Colonic mucosa (tissue), 4 donors: ENCODE results near the gene PIPOX. TPM values are rescaled to one million over a fixed set of nuclear protein-coding genes. Genes with fewer than 3 reads are reported as not detected.

Experiments
- DNase-seq: peaks from one replicate; pipeline ENCODE4 v3.0.0-alpha.2; 2020
- H3K27ac ChIP-seq: fragments of 200-600 bp; one replicate; pipeline ENCODE4 v1.8.0; 2021
- H3K27me3 ChIP-seq: fragments of 200-600 bp; one replicate; pipeline ENCODE4 v1.8.0; 2021
- H3K36me3 ChIP-seq: fragments of 200-600 bp; one replicate; pipeline ENCODE4 v1.8.0; 2021
- H3K4me1 ChIP-seq: fragments of 200-600 bp; one replicate; pipeline ENCODE4 v1.8.0; 2021; ENCODE audit warnings: mild to moderate bottlenecking
- H3K4me3 ChIP-seq: fragments of 200-600 bp; one replicate; pipeline ENCODE4 v1.8.0; 2021
- H3K9ac ChIP-seq, 2 donors: one replicate each; pipeline ENCODE4 v1.7.0; 2013; ENCODE audit warnings: control low read depth in 2 of 2, low read depth in 2 of 2, low read length in 2 of 2
- H3K9me3 ChIP-seq: fragments of 200-600 bp; one replicate; pipeline ENCODE4 v1.8.0; 2021
- CTCF ChIP-seq: fragments of 200-600 bp; IDR thresholded peaks from one replicate; pipeline ENCODE4 v1.8.0; 2022; ENCODE audit warnings: antibody characterized with exemption, mild to moderate bottlenecking
- intact Hi-C: fragments of 100-400 bp; cut with DNase I; formaldehyde crosslinking; loops from one replicate; pipeline ENCODE4 v1.14.1; 2022
- total RNA-seq, 2 donors: library from RNA; stranded (reverse); fragmentation: NEBNext Ultra II Directional in 1 of 2; extraction: Animal tissue kit (Norgen Biotek cat#: 25700) in 1 of 2; gene quantifications; one replicate each; pipeline ENCODE4 v1.2.1, GENCODE V29; 2021
- donor health status: healthy.
- donor health status: DM: no; HTN: no; CAD: no.
- donor health status: DM: no; HTN: no; CAD: no.

The PIPOX gene
- total RNA-seq, 2 donors from 2014 or later, result 0.90 to 1.4 TPM

DNA sequence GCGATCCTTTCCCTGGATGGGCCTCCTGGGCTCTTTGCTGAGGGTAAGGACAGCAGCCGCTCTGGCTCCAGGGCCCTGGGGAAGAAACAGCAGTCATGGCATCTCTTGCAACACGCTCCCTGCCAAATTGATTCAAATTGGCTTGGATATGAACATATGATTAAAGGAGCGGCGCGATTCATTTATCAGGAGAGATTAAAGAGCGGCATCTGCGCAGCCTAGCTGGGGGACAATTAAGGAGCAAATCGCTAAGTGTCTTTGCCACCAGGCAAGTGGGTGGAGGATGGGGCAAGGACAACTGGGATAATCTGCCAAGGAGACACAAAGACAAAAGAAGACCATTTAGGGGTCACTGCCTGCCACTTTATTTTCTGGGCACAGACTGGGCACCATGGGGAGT lies 27.8 kb downstream of the PIPOX start:
- Histone ChIP-seq H3K4me1 (no peaks in the 10 kb centered on the region), H3K36me3 (no peaks in the 10 kb centered on the region), H3K4me3 (no peak overlapping the region), H3K27ac (no peak overlapping the region), H3K9ac (no peak overlapping the region), H3K9me3 (no peaks in the 10 kb centered on the region), H3K27me3 (no peaks in the 10 kb centered on the region)
- TF ChIP-seq CTCF, result no peak
- no peak for DNase-seq
- intact Hi-C loops, result no loop called here

DNA sequence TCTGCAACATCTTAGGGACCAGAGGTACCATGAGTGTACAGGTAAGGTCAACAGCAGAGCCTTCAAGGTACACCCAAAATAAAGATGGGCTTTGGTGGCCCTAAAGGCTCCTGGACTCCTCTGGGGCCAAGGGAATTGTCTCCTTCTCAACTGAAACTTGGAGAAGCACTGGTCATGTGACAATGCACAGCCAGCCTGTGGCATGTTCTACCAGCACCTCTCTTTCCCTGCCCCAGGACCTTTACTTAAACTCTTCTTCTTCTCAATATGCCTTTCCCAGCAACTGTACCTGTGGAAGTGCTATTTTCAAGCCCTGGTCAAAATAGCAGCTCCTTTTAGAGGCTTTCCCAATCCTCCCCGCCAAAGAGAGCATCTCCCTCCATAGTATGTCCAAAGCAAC lies 28.4 kb downstream of the PIPOX start:
- Histone ChIP-seq H3K27ac (no peak overlapping the region), H3K9ac (no peak overlapping the region), H3K27me3 (no peaks in the 10 kb centered on the region), H3K4me3 (no peak overlapping the region), H3K9me3 (no peaks in the 10 kb centered on the region), H3K4me1 (no peaks in the 10 kb centered on the region), H3K36me3 (no peaks in the 10 kb centered on the region)
- no peak for DNase-seq
- intact Hi-C loops, result no loop called here
- no peak for TF ChIP-seq CTCF

- no peak for DNase-seq
- no peaks in the 10 kb centered on the region for H3K27me3 ChIP-seq
- H3K27ac ChIP-seq, result no peak overlapping the region
- no peak overlapping the region for H3K9ac ChIP-seq
- intact Hi-C loops, result no loop called here
- H3K4me1 ChIP-seq, result no peaks in the 10 kb centered on the region
- no peaks in the 10 kb centered on the region for H3K36me3 ChIP-seq
- H3K9me3 ChIP-seq, result no peaks in the 10 kb centered on the region
- no peak for TF ChIP-seq CTCF
- no peak overlapping the region for H3K4me3 ChIP-seq
Observed at GRCh38 chr17:29073045-29073444, 30.1 kb downstream of the PIPOX start.

GRCh38 chr17:29073520-29073919 lies 30.6 kb downstream of the PIPOX start:
- TF ChIP-seq CTCF, result no peak
- intact Hi-C loops, result no loop called here
- no peaks in the 10 kb centered on the region for H3K4me1 ChIP-seq
- H3K27ac ChIP-seq, result no peak overlapping the region
- no peak for DNase-seq
- H3K36me3 ChIP-seq, result no peaks in the 10 kb centered on the region
- no peaks in the 10 kb centered on the region for H3K9me3 ChIP-seq
- no peaks in the 10 kb centered on the region for H3K27me3 ChIP-seq
- no peak overlapping the region for H3K9ac ChIP-seq
- H3K4me3 ChIP-seq, result no peak overlapping the region

- Histone ChIP-seq H3K4me1 (no peaks in the 10 kb centered on the region), H3K27ac (no peak overlapping the region), H3K9me3 (no peaks in the 10 kb centered on the region), H3K27me3 (no peaks in the 10 kb centered on the region), H3K36me3 (no peaks in the 10 kb centered on the region), H3K4me3 (no peak overlapping the region), H3K9ac (no peak overlapping the region)
- intact Hi-C loops, result no loop called here
- no peak for TF ChIP-seq CTCF
- DNase-seq, result no peak
Observed at GRCh38 chr17:29074488-29074887, 31.5 kb downstream of the PIPOX start.

GRCh38 chr17:29076087-29076486 lies 33.1 kb downstream of the PIPOX start:
- no peak for TF ChIP-seq CTCF
- no peaks in the 10 kb centered on the region for H3K27me3 ChIP-seq
- no peak overlapping the region for H3K27ac ChIP-seq
- intact Hi-C loops, result no loop called here
- H3K9me3 ChIP-seq, result no peaks in the 10 kb centered on the region
- no peak overlapping the region for H3K9ac ChIP-seq
- no peaks in the 10 kb centered on the region for H3K4me1 ChIP-seq
- no peak overlapping the region for H3K4me3 ChIP-seq
- H3K36me3 ChIP-seq, result no peaks in the 10 kb centered on the region
- DNase-seq, result no peak
